ENCODE data around the gene PPP4R3A.

- TF ChIP-seq CTCF (IDR thresholded peaks at IDR 0.05) (no peak), POLR2A (IDR thresholded peaks at IDR 0.05) (no peak)
Measured at GRCh38 chr14:91464615-91465205, 45.4 kb downstream of the PPP4R3A start.

Data from esophagus squamous epithelium (tissue), 4 donors.